Measurements from ENCODE around the gene TNFSF11.

- no peak for TF ChIP-seq POLR2A (IDR thresholded peaks at IDR 0.05; ENCODE audit: low read length)
- TF ChIP-seq GATA1 (IDR thresholded peaks at IDR 0.05; ENCODE audit: low read depth, low read length): no peak
Observed at GRCh38 chr13:42581427-42581826, 7.5 kb downstream of the TNFSF11 start.

All from erythroblast (primary cell).